ENCODE measurements around the gene CDK5R1. TPM values are rescaled to one million over a fixed set of nuclear protein-coding genes. Genes with fewer than 3 reads are reported as not detected.

The CDK5R1 gene
- total RNA-seq, 2 donors from 2014 or later: 3.7 to 5.9 TPM

GRCh38 chr17:32482568-32483320, 4.0 kb upstream of the CDK5R1 start:
- H3K27ac Mint-ChIP-seq: no peak overlapping the region
- peaks cover 9 to 13% of the 10 kb centered on the region in 2 donors for H3K4me1 Mint-ChIP-seq (ENCODE audit: low read depth in 2 of 2)
- H3K27me3 Mint-ChIP-seq: no peaks in the 10 kb centered on the region
- no peaks in the 10 kb centered on the region for H3K9me3 Mint-ChIP-seq
- H3K4me3 Mint-ChIP-seq: no peak overlapping the region
- no peak for DNase-seq (ENCODE audit: low spot score)
- no peak for ATAC-seq
- peaks cover 29% of the 10 kb centered on the region for H3K36me3 Mint-ChIP-seq

GRCh38 chr17:32483451-32484019, 3.3 kb upstream of the CDK5R1 start:
- no peak for ATAC-seq
- no peaks in the 10 kb centered on the region for H3K27me3 Mint-ChIP-seq
- peaks cover 23% of the 10 kb centered on the region for H3K36me3 Mint-ChIP-seq
- H3K27ac Mint-ChIP-seq: peak overlapping the region in 1 of 2 donors; percentile 45
- no peak for DNase-seq (ENCODE audit: low spot score)
- no peak overlapping the region for H3K4me3 Mint-ChIP-seq
- H3K9me3 Mint-ChIP-seq: no peaks in the 10 kb centered on the region
- H3K4me1 Mint-ChIP-seq (ENCODE audit: low read depth in 2 of 2): peaks cover 16 to 21% of the 10 kb centered on the region in 2 donors

GRCh38 chr17:32484041-32484461, 2.7 kb upstream of the CDK5R1 start:
- no peaks in the 10 kb centered on the region for H3K9me3 Mint-ChIP-seq
- no peak overlapping the region for H3K4me3 Mint-ChIP-seq
- peaks cover 23% of the 10 kb centered on the region for H3K36me3 Mint-ChIP-seq
- no peaks in the 10 kb centered on the region for H3K27me3 Mint-ChIP-seq
- no peak for ATAC-seq
- H3K4me1 Mint-ChIP-seq (ENCODE audit: low read depth in 2 of 2): peaks cover 16 to 26% of the 10 kb centered on the region in 2 donors
- peak overlapping the region in 1 of 2 donors; percentile 45 for H3K27ac Mint-ChIP-seq
- no peak for DNase-seq (ENCODE audit: low spot score)

GRCh38 chr17:32484628-32485027, 2.2 kb upstream of the CDK5R1 start:
- no peak overlapping the region for H3K27ac Mint-ChIP-seq
- DNase-seq (ENCODE audit: low spot score) (no peak), ATAC-seq (no peak)
- H3K36me3 Mint-ChIP-seq: peaks cover 17% of the 10 kb centered on the region
- H3K4me1 Mint-ChIP-seq (ENCODE audit: low read depth in 2 of 2): peaks cover 16 to 30% of the 10 kb centered on the region in 2 donors
- H3K4me3 Mint-ChIP-seq: no peak overlapping the region
- no peaks in the 10 kb centered on the region for H3K27me3 Mint-ChIP-seq
- H3K9me3 Mint-ChIP-seq: no peaks in the 10 kb centered on the region

- Mint-ChIP-seq H3K27me3 (no peaks in the 10 kb centered on the region), H3K9me3 (no peaks in the 10 kb centered on the region), H3K4me1 (ENCODE audit: low read depth in 2 of 2) (peaks cover 16 to 30% of the 10 kb centered on the region in 2 donors), H3K4me3 (peak overlapping the region; percentile 82), H3K36me3 (peaks cover 9% of the 10 kb centered on the region), H3K27ac (peak overlapping the region; percentile 47 to 72)
- ATAC-seq (no peak), DNase-seq (ENCODE audit: low spot score) (no peak)
Observed at GRCh38 chr17:32485261-32486110, 1.3 kb upstream of the CDK5R1 start.

- Mint-ChIP-seq H3K27ac (peak overlapping the region; percentile 47 to 72), H3K4me3 (peak overlapping the region; percentile 82), H3K4me1 (ENCODE audit: low read depth in 2 of 2) (peaks cover 16 to 34% of the 10 kb centered on the region in 2 donors), H3K9me3 (no peaks in the 10 kb centered on the region), H3K27me3 (no peaks in the 10 kb centered on the region), H3K36me3 (peaks cover 8% of the 10 kb centered on the region)
- ATAC-seq (peak; percentile 86 to 91), DNase-seq (ENCODE audit: low spot score) (peak; percentile 80)
Observed at GRCh38 chr17:32486111-32486700, 587 bp upstream of the CDK5R1 start.

- Mint-ChIP-seq H3K36me3 (no peaks in the 10 kb centered on the region), H3K27me3 (no peaks in the 10 kb centered on the region), H3K27ac (peak overlapping the region; percentile 22 to 45), H3K9me3 (no peaks in the 10 kb centered on the region), H3K4me1 (ENCODE audit: low read depth in 2 of 2) (peaks cover 26 to 44% of the 10 kb centered on the region in 2 donors), H3K4me3 (peak overlapping the region; percentile 72)
- ATAC-seq (peak in 1 of 2 donors; percentile 59), DNase-seq (ENCODE audit: low spot score) (no peak)
Observed at GRCh38 chr17:32487473-32488176, 832 bp downstream of the CDK5R1 start.

GRCh38 chr17:32488177-32488542, 1.4 kb downstream of the CDK5R1 start:
- H3K36me3 Mint-ChIP-seq: no peaks in the 10 kb centered on the region
- DNase-seq (ENCODE audit: low spot score): no peak
- ATAC-seq: no peak
- peak overlapping the region; percentile 22 to 45 for H3K27ac Mint-ChIP-seq
- no peaks in the 10 kb centered on the region for H3K27me3 Mint-ChIP-seq
- peaks cover 31 to 49% of the 10 kb centered on the region in 2 donors for H3K4me1 Mint-ChIP-seq (ENCODE audit: low read depth in 2 of 2)
- no peaks in the 10 kb centered on the region for H3K9me3 Mint-ChIP-seq
- peak overlapping the region; percentile 72 for H3K4me3 Mint-ChIP-seq

GRCh38 chr17:32488604-32489180, 1.9 kb downstream of the CDK5R1 start:
- Mint-ChIP-seq H3K4me1 (ENCODE audit: low read depth in 2 of 2) (peaks cover 32 to 47% of the 10 kb centered on the region in 2 donors), H3K27me3 (no peaks in the 10 kb centered on the region), H3K36me3 (no peaks in the 10 kb centered on the region), H3K9me3 (no peaks in the 10 kb centered on the region), H3K27ac (peak overlapping the region; percentile 22 to 45), H3K4me3 (peak overlapping the region; percentile 72)
- no peak for DNase-seq (ENCODE audit: low spot score)
- no peak for ATAC-seq

GRCh38 chr17:32489320-32490100, 2.7 kb downstream of the CDK5R1 start:
- H3K4me1 Mint-ChIP-seq (ENCODE audit: low read depth in 2 of 2): peaks cover 32 to 43% of the 10 kb centered on the region in 2 donors
- H3K4me3 Mint-ChIP-seq: peak overlapping the region; percentile 72
- H3K27me3 Mint-ChIP-seq: no peaks in the 10 kb centered on the region
- no peaks in the 10 kb centered on the region for H3K9me3 Mint-ChIP-seq
- no peak overlapping the region for H3K27ac Mint-ChIP-seq
- ATAC-seq (no peak), DNase-seq (ENCODE audit: low spot score) (no peak)
- H3K36me3 Mint-ChIP-seq: no peaks in the 10 kb centered on the region

- Mint-ChIP-seq H3K4me1 (ENCODE audit: low read depth in 2 of 2) (peaks cover 32 to 43% of the 10 kb centered on the region in 2 donors), H3K4me3 (no peak overlapping the region), H3K27ac (no peak overlapping the region), H3K36me3 (no peaks in the 10 kb centered on the region), H3K27me3 (no peaks in the 10 kb centered on the region), H3K9me3 (no peaks in the 10 kb centered on the region)
- no peak for DNase-seq (ENCODE audit: low spot score)
- no peak for ATAC-seq
Observed at GRCh38 chr17:32490101-32490482, 3.3 kb downstream of the CDK5R1 start.
